Hepatocyte (in vitro differentiated cells): ENCODE data around the gene LRRC23. TPM values are rescaled to one million over a fixed set of nuclear protein-coding genes. Genes with fewer than 3 reads are reported as not detected.
"Not testable (repeated sequence)": the region's sequence is repeated elsewhere in the genome, so short reads cannot be mapped to it uniquely, and the experiment has no call there.

Experiments used
- DNase-seq: peaks from one replicate; pipeline ENCODE4 v3.0.0-alpha.2; 2016; ENCODE audit warnings: low spot score
- H2AFZ ChIP-seq: fragments of 200-600 bp; sonication (generic); 2 replicates; pipeline ENCODE4 v1.6.0; 2016; ENCODE audit warnings: antibody characterized with exemption, mild to moderate bottlenecking
- H3K27ac ChIP-seq: fragments of 200-600 bp; sonication (generic); 2 replicates; pipeline ENCODE4 v1.5.1; 2016; ENCODE audit warnings: mild to moderate bottlenecking
- H3K27me3 ChIP-seq: fragments of 200-600 bp; sonication (generic); 2 replicates; pipeline ENCODE4 v1.6.1; 2016
- H3K36me3 ChIP-seq: fragments of 200-600 bp; sonication (generic); replicated peaks from 2 replicates; pipeline ENCODE4 v1.5.1; 2016; ENCODE audit warnings: low read depth; ENCODE audit not compliant: insufficient read depth
- H3K4me1 ChIP-seq: fragments of 200-600 bp; sonication (generic); 2 replicates; pipeline ENCODE4 v1.5.1; 2016; ENCODE audit warnings: mild to moderate bottlenecking, moderate library complexity; ENCODE audit not compliant: insufficient read depth
- H3K4me2 ChIP-seq: fragments of 200-600 bp; sonication (generic); 2 replicates; pipeline ENCODE4 v1.6.0; 2016
- H3K4me3 ChIP-seq: fragments of 200-600 bp; sonication (generic); 2 replicates; pipeline ENCODE4 v1.5.1; 2016; ENCODE audit warnings: mild to moderate bottlenecking
- H3K79me2 ChIP-seq: fragments of 200-600 bp; sonication (generic); 2 replicates; pipeline ENCODE4 v1.6.0; 2017; ENCODE audit warnings: mild to moderate bottlenecking
- H3K9me2 ChIP-seq: fragments of 200-600 bp; sonication (generic); replicated peaks from 2 replicates; pipeline ENCODE4 v1.6.0; 2017; ENCODE audit warnings: mild to moderate bottlenecking; ENCODE audit not compliant: insufficient read depth
- H3K9me3 ChIP-seq: fragments of 200-600 bp; sonication (generic); 2 replicates; pipeline ENCODE4 v1.5.1; 2016; ENCODE audit warnings: low read depth, mild to moderate bottlenecking
- H4K20me1 ChIP-seq: fragments of 200-600 bp; sonication (generic); 2 replicates; pipeline ENCODE4 v1.6.0; 2016; ENCODE audit warnings: mild to moderate bottlenecking; ENCODE audit not compliant: insufficient read depth, poor library complexity, severe bottlenecking
- CTCF ChIP-seq: fragments of 200-600 bp; sonication (generic); IDR thresholded peaks from 2 replicates; pipeline ENCODE4 v1.5.1; 2016; ENCODE audit warnings: antibody characterized with exemption, mild to moderate bottlenecking; ENCODE audit not compliant: poor library complexity
- EZH2 ChIP-seq: fragments of 200-600 bp; sonication (generic); IDR thresholded peaks from 2 replicates; pipeline ENCODE4 v1.6.1; 2016; ENCODE audit warnings: antibody characterized with exemption, mild to moderate bottlenecking, borderline replicate concordance
- EZH2phosphoT487 ChIP-seq: fragments of 200-600 bp; sonication (generic); IDR thresholded peaks from one replicate; pipeline ENCODE4 v1.6.1; 2018; ENCODE audit warnings: antibody characterized with exemption, mild to moderate bottlenecking, low read depth, moderate library complexity; ENCODE audit not compliant: unreplicated experiment, severe bottlenecking
- WGBS: methylation state at CpG from one replicate; pipeline ENCODE4 v1.1.6; 2016; ENCODE audit warnings: low lambda C conversion rate; ENCODE audit errors: missing lambda C conversion rate; 5-methylcytosine and 5-hydroxymethylcytosine counted together
- polyA plus RNA-seq: library from polyadenylated mRNA; unstranded; fragments of >200 nt; fragmentation: Nextera tagmentation; extraction: Ambion mirVana; gene quantifications from 2 replicates; pipeline ENCODE4 v1.2.1, GENCODE V29; 2016
- total RNA-seq: library from RNA; depleted of rRNA; stranded (reverse); fragments of >200 nt; gene quantifications from 2 replicates; pipeline ENCODE4 v1.2.3, GENCODE V29; 2014

Gene LRRC23
- total and polyA plus RNA-seq, 2 experiments from 2014 or later = 8.2 to 12.9 TPM

GRCh38 chr12:6887460-6887859 is 17.2 kb upstream of the LRRC23 start:
- TF ChIP-seq EZH2 = no peak
- TF ChIP-seq CTCF = no peak
- TF ChIP-seq EZH2phosphoT487 = no peak
- peaks cover 3% of the 10 kb centered on the region for H3K36me3 ChIP-seq
- no peaks in the 10 kb centered on the region for H3K9me3 ChIP-seq
- 68% methylated on average over 8 of the region's 8 CpGs for WGBS
- peak overlapping the region; percentile 93 for H3K27ac ChIP-seq
- H4K20me1 ChIP-seq = no peaks in the 10 kb centered on the region
- H3K4me2 ChIP-seq = no peak overlapping the region
- H3K4me1 ChIP-seq = peaks cover 15% of the 10 kb centered on the region
- H3K27me3 ChIP-seq = no peaks in the 10 kb centered on the region
- H3K79me2 ChIP-seq = peaks cover 9% of the 10 kb centered on the region
- H3K4me3 ChIP-seq = no peak overlapping the region
- peak; percentile 41 for DNase-seq
- peak overlapping the region; percentile 18 for H2AFZ ChIP-seq
- no peaks in the 10 kb centered on the region for H3K9me2 ChIP-seq

GRCh38 chr12:6888360-6888759 is 16.3 kb upstream of the LRRC23 start:
- TF ChIP-seq CTCF (no peak), EZH2phosphoT487 (no peak), EZH2 (no peak)
- H3K27me3 ChIP-seq = no peaks in the 10 kb centered on the region
- peaks cover 9% of the 10 kb centered on the region for H3K79me2 ChIP-seq
- no peak overlapping the region for H3K4me3 ChIP-seq
- peaks cover 15% of the 10 kb centered on the region for H3K4me1 ChIP-seq
- H3K9me3 ChIP-seq = no peaks in the 10 kb centered on the region
- H3K9me2 ChIP-seq = no peaks in the 10 kb centered on the region
- peak overlapping the region; percentile 93 for H3K27ac ChIP-seq
- H3K4me2 ChIP-seq = no peak overlapping the region
- no peaks in the 10 kb centered on the region for H4K20me1 ChIP-seq
- 92% methylated on average over 2 of the region's 2 CpGs for WGBS
- H3K36me3 ChIP-seq = peaks cover 3% of the 10 kb centered on the region
- no peak overlapping the region for H2AFZ ChIP-seq
- no peak for DNase-seq

- not testable (repeated sequence) for H3K9me3 ChIP-seq, H4K20me1 ChIP-seq, H3K4me3 ChIP-seq, H3K4me2 ChIP-seq, H3K9me2 ChIP-seq, H3K79me2 ChIP-seq, H3K36me3 ChIP-seq, DNase-seq, H3K27me3 ChIP-seq, H2AFZ ChIP-seq
- Histone ChIP-seq H3K4me1 (peaks cover 15% of the 10 kb centered on the region), H3K27ac (peak overlapping the region; percentile 93)
- WGBS = 69% methylated on average over 7 of the region's 7 CpGs
These were observed 15.8 kb upstream of the LRRC23 start for GRCh38 chr12:6888794-6889193.

GRCh38 chr12:6889775-6890573 is 14.6 kb upstream of the LRRC23 start:
- not testable (repeated sequence) for H3K79me2 ChIP-seq, H3K36me3 ChIP-seq, H3K4me3 ChIP-seq, H3K9me2 ChIP-seq, DNase-seq, H3K9me3 ChIP-seq, H4K20me1 ChIP-seq, H3K27me3 ChIP-seq
- Histone ChIP-seq H2AFZ (peak overlapping the region; percentile 80), H3K4me2 (peak overlapping the region; percentile 75), H3K4me1 (peaks cover 15% of the 10 kb centered on the region), H3K27ac (peak overlapping the region; percentile 94)
- 97% methylated on average over 20 of the region's 21 CpGs for WGBS
